HTERT RPE-1 (cell line): ENCODE results near the gene RRP8.

Experiments used
- in situ Hi-C: fragments of 300-500 bp; cut with MboI; formaldehyde crosslinking; loops from 4 replicates; pipeline ENCODE4 v1.14.3; 2020; ENCODE audit warnings: low sequenced_read_pairs

The RRP8 gene

DNA sequence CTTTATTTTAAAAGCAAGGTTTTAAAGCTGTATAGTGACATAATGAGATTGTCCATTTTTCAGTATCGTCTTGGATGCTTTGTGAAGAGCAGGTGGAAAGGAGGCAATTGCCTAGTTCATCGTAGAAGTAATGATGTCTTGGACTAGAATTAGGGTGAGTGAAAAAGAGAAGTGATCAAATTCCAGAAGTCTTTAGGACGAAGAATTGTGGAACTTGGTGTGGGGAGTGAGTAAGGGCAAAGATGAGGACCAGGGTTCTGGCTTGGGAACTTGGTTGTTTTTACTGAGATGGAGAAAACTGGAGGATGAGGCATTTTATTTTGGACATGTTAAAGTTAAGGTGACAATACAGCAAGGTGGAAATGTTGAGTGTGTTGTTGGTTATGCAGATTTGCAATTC lies 1.4 kb upstream of the RRP8 start:
- in situ Hi-C loops: no loop called here

DNA sequence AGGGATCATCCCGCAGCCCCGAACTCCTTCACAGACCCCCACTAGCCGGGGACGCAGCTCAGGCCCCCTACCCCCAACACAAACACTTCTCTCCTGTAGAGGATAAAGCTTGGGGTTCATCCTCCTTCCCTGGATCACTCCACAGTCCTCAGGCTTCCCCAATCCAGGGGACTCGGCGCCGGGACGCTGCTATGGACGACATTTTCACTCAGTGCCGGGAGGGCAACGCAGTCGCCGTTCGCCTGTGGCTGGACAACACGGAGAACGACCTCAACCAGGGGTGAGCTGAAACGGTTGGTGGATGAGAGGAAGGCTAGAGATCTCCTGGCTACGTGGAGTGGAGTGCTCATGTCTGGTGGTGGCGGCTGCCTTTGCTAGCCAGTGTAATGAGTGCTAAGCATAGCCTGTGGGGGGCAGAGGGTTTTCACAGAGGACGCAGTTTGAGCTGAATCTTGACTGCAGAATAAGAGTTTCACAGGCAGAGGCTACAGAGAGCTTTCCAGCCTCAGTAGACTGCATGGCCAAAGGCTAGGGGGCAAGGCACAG lies 738 bp upstream of the RRP8 start:
- in situ Hi-C loops: no loop called here

DNA sequence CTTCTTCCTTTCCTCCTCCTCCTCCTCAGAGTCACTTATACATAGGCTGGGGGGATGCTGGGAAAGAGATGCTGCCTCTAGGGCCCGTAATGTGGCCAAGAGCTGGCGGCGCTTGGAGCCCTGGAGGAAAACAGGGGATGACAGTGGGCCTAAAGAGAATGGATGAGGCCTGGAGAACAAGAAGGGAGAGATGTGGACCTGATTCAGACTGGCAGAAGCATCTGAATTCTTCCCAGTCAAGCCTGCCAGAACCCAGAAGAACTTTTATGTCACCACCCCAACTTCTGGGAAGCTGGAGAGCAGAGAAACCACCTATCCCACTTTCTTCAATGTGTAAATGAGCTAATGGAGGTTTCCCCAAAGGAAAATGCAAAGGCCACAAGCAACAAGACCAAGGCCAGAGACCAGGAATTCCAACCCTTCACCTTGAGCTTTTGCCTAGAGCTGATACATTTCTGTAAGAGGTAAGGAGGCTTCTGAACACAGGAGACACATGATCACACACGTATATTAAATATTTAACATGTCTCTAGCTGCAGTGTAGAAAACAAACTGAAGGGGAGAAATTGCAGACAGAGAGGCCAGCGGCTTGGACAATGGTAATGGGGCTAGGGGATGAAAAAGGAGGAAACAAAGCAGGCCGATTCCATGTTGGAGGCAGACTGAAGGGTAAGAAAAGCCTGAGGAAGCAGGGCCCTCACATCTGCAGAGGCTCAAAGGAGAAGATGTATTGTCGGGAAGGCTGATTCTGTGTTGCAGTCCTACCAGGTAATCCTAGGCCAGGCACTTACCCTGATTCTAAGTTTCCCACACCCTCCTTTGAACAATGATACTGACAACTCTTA lies 1.1 kb downstream of the RRP8 start:
- in situ Hi-C loops: no loop called here

DNA sequence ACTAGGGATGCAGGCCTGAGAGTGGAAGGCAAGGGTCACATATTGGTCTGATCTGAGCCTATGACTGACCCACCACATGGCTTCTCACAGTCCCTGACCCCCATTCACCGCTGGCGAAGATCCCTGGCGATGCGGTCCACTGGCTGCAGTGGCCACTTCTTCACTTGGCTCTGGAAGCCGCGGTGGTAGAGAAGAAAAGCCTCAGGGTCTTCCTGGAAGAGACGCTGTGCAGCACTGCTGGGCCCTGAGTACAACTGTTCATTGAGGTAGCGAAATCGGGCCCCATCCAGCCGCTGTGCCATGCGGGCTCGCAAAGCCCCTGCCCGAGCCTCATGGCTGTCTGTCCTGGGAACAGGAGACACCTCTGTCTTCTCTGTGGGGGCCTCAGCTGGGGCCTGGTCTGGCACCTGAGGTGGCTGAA lies 2.4 kb downstream of the RRP8 start:
- in situ Hi-C loops: no loop called here

DNA sequence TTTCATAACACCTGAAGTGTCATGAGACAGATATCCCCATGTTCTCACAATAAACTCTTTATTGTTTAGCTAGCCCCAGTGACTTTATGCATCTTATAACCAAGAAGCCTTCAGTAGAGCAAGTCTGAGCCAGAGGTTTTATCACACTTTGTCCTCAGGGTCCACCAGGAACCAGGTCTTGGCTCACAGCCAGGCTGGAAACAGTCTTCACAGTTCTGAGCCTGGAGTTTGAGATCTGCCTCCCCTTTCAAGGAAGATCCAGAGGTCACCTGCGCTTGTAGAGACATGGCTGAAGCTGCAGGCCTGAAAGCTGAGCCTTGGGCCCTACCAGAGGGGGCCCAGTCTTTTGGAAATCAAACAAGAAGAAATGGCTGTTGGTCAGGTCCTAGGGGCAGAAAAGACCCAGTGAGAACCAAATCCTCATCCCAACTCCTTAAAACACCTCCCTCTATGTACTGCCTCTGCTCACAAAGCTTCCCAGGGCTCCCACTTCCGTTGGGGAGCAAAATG lies 3.5 kb downstream of the RRP8 start:
- in situ Hi-C loops: no loop called here

DNA sequence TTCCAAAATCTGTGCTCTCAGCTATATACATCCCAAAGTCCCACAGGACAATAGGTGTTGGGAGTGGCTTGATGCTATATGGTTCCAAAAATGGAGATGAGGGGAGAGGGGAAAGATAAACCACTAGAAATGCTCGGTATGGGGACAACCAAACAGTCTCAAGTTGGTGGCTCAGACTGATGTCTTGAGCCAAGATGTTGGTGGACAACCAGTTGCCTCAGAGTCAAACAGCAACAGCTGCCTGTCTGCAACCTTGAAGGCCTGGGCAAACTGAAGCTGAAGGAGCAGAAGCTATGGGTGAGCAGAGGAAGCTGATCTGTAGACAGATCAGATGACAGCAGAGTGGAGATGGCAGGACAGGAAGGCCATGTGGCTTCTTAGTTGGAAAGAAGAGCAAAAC lies 4.0 kb downstream of the RRP8 start:
- in situ Hi-C loops: no loop called here

DNA sequence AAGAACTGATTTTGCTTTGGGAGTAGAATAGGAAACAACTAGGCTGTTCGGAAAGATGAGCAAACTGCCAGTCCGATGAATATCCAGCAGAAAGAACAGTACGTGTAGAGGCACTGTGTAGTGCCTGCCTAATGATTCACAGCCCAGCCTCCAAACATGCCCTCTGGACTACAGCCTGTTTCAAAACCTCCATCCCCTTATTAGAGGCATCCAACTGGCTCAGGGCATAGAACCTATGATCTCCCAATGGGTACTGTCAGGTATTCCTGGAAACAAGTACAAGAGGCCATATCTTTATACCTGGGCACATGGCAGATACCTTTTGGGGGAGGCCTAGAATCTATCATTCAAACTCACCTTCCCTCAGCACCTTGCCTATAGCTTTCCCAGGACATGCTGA lies 4.9 kb downstream of the RRP8 start:
- in situ Hi-C loops: no loop called here

DNA sequence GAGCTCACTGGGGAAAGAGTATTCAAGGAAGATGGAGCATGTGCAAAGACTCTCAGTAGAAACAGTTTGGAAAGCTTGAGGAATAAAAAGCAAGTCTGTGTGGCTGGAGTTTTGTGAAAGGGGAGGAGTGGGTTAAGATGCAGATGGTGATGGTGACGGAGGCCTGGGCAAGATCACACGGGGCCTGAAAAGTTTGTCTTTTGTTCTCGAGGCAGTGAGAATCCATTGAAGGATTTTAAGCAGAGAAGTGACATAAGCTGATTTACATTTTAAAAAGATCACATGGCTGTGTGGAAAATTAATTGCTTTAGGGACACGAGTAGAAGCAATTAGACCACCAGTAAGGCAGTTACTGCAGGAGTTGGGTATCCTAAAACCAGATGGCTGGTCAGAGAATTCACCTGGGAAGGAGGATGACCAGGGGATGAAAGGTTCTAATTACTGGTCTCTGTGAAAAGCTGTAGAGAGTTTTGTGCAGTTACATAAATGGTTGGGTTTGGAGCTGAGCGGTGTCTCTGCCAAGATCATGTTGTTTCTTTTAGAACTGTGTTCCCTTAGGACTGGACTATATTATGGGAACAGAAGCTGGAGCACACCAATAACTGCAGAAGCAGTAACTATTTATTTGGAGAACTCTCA lies 7.1 kb downstream of the RRP8 start:
- in situ Hi-C loops: no loop called here

DNA sequence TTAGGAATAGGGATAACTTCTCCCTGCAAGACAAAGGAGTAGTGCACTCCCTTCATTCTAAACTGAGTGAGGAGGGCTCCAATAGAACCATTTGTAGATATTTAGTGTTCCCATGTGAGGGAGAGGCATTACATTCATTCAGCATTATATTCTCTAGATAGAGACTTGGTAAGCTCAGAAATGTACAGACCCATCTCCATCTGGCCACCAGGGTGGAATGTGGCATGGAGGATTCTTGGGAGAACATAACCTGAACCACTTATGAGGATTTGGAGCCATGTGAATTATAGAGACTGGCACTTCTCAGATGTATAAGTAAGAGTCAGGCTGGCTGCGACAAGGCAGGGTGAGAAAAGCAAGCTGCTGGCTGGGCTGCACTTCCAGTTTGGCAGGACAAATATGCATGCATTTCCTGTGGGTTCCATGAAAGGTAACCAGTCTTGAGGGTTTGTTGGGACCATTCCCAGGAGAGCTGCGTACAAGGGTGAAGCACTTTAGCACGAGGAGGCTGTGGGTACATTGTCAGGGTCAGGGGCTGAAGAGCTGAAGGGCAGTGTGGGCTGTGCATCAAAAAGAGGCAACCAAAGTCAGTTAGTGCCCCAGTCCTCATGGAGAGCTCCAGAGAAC lies 9.2 kb downstream of the RRP8 start:
- in situ Hi-C loops: no loop called here

DNA sequence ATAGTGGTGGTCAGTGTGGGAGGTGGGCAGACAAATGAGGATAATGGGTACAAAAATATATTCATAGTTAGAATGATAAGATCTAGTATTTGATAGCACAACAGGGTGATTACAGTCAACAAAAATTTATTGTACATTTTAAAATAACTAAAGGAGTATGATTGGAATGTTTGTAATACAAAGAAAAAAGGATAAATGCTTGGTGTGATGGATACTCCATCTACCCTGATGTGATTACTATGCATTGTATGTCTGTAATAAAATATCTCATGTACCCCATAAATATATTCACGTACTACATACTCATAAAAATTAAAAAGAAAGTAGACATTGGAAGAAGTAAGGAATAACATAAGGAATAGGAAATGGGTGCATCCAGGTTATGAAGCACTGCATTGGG lies 15.4 kb downstream of the RRP8 start:
- in situ Hi-C loops: no loop called here

DNA sequence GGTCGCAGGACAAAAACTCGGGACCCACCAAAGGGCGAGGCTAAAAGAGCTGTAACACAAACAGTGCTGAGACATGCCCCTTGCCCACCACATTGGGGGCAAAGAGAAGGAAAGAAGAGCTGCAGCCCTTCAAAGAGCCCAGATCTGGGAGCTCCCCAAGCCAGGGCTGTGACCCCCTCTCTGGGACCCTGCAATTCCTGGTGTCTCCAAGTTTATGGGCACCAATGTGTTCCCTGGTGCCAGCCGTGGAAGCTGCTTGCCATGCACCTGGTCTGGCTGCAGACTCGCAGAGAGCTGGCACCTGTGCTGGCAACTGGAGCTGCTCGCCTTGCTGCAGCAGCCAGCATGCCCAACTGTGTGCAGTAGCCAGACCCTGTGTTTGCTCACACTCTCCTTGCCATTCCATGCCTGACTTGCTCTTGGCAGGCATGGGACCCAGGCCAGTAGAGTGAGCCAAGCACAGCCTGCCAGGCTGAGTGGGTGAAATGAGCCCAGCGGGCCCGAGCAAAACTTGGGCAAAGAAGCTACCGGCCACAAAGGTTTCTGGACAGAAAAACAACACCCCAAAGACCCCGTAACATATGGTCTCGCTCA lies 16.0 kb downstream of the RRP8 start:
- in situ Hi-C loops: no loop called here

DNA sequence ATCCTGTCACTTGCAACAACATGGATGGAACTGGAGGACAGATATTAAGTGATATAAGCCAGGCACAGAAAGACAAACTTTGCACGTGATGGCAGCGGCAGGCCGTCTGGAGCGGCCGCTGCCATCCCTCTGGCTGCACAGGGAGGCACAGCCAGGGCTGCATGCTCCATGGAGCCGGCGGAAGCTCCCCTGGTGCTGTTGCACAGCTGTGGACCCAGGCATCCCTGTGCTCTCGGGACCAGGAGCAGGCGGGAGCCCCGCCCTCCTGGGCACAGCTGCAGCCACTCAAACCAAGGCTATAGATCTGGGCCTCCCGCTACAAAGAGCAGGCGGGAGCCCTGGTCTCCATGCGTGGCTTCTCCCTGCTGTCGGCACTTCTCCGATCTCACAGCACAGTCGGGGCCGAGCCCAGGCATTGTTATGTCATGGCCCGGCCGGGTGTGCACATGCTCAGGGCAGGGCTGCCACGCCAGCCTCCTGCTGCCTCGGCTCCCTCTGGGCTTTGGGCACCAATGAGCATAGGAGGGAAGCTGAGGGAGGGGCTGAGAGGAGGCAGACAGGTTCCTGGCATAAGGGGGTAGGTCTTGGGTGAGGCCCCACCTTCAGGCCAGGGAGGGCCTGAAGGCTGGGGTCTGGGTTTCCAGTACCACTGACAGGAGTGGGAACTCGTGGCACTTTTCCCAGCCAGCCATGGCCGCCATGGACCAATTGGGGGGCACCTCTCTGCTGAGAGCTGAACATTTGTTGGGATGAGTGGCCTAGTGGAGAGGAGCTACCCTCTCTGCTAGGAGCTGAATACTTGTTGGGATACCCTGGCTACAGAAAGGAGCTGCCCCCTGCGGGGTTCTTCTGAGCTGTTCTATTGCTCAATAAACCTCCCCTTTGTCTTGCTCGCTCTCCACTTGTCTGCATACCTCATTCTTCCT lies 16.7 kb downstream of the RRP8 start:
- in situ Hi-C loops: no loop called here

DNA sequence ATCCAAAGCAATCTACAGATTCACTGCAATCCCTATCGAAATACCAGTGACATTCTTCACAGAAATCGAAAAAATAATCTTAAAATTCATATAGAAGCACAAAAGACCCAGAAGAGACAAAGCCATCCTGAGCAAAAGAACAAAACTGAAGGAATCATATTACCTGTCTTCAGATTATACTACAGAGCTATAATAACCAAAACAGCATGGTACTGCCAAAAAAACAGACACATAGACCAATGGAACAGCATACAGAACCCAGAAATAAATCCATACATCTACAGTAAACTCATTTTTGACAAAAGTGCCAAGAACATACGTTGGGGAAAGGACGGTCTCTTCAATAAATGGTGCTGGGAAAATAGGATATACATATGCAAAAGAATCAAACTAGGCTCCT lies 18.9 kb downstream of the RRP8 start:
- in situ Hi-C loops: no loop called here

DNA sequence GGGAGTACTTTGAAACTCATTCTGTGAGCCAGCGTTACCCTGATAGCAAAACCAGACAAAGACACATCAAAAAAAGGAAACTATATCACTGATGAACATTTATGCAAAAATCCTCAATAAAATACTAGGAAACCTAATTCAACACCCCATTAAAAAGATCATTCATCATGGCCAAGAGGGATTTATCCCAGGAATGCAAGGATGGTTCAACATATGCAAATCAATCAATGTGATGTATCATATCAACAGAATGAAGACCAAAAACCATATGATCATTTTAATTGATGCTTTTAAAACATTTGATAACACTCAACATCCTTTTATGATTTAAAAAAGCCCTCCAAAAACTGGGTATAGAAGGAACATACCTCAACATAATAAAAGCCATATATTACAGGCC lies 19.8 kb downstream of the RRP8 start:
- in situ Hi-C loops: no loop called here

DNA sequence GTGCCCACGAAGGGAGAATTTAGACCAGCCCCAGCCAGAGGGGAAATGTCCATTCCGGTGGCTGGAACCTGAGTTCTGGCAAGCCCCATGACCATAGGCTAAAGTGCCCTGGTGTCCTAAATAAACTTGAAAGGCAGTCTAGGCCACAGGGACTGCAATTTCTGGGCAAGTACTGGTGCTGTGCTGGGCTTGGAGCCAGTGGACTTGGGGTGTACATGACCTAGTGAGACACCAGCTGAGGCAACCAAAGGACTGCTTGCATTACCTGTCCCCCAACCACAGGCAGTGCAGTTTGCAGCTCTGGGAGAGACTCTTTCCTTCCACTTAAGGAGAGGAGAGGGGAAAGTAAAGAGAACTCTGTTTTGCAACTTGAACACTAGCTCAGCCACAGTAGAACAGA lies 23.7 kb downstream of the RRP8 start:
- in situ Hi-C loops: no loop called here

DNA sequence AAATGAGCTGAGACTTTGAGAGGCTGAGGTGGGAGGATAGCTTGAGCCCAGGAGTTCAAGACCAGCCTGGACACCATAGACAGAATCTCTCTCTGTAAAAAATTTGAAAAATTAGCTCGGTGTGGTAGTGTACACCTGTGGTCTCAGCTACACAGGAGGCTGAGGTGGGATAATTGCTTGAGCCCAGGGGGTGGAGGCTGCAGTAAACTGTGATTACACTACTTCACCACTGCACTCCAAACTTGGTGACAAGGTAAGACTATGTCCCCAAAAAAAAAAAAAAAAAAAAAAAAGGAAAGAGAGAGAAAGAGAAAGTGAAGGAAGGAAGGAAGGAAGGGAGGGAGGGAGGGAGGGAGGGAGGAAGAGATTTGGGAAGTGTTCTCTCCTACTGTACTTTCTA lies 25.3 kb downstream of the RRP8 start:
- in situ Hi-C loops: no loop called here

DNA sequence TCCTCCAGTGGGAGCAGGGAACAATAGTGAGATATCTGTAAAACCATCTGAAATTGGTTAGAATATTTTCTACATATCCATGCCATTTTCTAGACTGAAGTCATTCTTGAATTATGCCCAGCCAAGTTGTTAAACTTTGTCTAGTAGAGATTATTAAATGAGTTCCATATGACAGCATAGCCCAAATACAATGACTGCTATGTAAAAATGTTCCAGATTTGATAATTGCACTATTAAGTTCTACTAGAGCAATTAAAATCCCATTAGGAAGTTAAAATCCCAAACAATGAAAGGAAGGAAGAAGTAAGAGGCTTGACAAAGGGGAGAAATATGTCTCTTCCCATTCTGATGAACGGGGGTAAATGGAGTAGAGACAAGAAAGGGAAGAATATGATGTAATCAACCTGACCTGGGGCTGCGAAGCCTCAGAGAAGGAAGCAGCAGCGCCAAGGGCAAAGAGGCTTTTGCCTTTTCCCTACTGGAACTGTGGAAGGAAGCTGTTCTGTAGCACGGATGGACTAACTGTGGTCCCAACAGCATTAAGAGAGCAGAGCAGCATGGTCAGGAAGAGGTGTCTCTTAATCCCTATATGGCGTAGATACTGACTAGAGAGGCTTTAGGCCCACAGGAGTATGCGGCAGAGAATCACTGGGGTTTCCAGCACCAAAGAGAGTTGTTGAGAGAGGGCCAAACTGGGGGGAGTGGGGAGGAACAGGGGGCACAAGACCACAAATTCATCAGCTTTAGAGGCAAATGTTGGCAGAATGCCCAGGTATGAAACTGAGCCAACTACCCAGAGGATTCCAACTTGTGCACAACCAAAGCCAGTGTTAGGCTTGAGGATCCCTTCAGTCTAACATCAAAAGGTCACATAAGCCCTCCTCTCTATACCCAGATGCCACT lies 26.7 kb downstream of the RRP8 start:
- in situ Hi-C loops: no loop called here

DNA sequence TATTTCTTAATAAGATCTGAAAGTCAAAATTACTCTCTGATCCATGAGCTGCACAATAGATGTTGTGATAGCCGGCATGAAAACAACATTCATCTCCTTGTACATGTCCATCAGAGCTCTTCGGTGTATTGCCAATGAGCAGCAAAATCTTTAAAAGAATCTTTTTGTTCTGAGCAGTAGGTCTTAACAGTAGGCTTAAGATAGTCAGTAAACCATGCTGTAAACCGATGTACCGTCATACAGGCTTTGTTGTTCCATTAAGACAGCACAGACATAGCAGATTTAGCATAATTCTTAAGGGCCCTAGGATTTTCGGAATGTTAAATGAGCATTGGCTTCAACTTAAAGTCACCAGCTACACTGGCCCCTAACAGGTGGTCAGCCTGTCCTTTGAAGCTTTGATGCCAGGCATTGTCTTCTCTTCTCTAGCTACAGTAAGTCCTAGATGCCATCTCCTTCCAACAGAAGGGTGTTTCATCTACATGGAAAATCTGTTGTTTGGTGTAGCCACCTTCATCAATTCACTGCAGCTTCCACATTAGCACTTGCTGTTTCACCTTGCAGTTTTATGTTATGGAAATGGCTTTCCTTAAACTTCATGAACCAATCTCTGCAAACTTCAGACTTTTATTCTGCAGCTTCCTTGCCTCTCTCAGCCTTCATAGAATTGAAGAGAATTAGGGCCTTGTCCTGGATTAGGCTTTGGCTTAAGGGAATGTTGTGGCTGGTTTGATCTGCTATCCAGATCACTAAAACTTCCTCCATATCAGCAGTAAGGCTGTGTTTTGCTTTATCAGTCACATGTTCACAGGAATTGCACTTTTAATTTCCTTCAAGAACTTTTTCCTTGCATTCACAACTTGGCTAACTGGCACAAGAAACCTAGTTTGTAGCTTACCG lies 28.4 kb downstream of the RRP8 start:
- in situ Hi-C loops: no loop called here
